GM19035 (cell line): ENCODE results near the gene MMP25.
"Not testable (repeated sequence)": the region's sequence is repeated elsewhere in the genome, so short reads cannot be mapped to it uniquely, and the experiment has no call there.

Experiments used
- ATAC-seq: cut with Tn5 transposase; IDR thresholded peaks from one replicate; pipeline ENCODE4 v1.9.1; 2021; ENCODE audit not compliant: unreplicated experiment

MMP25 gene

DNA sequence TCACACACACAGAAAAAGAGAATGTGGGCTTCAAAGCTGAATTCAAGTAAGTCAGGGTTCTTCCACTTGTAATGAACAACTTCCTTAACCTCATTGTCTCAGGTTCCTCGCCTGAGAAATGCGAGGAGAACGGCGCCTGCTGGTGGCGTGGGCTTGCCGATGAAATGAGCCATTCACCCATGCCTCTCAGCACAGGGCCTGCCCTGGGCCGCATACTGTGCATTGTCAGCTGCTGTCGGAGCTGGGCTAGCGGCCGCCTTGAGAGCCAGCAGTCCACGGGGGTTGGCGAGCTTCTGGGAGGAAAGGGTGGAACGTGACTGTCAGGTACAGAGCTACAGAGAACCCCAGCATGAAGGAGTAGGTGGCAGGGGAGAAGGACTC lies 7.0 kb downstream of the MMP25 start:
- not testable (repeated sequence) for ATAC-seq

DNA sequence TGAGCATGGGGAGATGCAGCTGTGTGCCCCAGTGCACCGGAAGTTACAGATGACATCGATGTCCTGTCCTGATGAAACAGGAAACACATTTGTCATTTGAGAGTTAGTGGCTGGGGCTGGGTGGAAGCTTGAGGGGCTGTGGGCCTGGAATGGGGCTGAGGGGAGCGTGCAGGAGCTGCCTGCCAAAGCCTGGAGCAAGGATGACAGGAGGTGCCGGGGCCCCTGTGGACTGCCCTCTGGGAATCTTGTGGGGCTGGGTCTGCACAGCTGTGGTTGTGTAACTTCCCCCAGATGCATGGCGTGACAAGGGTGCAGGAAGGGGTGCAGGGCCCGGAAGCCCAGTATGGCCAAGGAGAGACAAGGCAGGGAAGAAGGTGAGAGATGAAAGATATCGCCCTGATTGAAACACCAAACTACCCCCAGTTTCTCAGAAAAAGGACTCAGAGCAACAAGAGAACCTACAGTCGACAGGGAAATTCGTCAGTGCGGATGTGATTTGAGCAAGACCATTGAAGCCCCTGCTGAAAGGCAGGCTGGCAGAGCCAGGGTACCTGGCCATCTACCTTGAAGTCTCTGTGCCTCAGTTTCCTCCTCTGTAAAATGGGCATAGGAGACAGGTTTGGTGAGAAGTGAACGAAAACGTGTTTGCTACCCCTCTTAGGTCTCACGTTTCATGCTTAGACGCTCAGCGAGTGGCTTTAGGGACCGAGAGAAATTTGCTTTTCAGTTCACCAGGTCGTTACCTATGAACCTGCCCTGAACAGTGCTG lies 8.8 kb downstream of the MMP25 start:
- ATAC-seq = no peak

DNA sequence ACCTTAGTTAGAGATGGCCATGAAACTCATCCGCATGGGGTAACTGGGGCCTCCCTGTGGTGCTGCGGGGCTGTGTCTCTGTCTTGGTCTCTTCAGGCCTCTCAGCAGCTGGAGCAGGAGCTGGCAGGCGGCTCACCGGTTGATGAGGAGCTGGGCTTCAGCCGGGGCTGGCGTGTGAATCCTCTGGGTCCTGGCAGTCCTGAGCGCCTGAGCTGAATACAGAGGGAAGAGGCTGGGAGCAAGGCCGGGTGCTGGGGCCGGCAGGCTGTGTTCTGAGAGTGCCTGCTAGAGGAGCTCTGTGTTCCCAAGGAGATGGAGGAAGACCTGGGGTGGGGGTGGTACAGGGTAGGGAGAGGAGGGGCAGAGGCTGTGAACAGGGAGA lies 9.4 kb downstream of the MMP25 start:
- ATAC-seq = not testable (repeated sequence)

DNA sequence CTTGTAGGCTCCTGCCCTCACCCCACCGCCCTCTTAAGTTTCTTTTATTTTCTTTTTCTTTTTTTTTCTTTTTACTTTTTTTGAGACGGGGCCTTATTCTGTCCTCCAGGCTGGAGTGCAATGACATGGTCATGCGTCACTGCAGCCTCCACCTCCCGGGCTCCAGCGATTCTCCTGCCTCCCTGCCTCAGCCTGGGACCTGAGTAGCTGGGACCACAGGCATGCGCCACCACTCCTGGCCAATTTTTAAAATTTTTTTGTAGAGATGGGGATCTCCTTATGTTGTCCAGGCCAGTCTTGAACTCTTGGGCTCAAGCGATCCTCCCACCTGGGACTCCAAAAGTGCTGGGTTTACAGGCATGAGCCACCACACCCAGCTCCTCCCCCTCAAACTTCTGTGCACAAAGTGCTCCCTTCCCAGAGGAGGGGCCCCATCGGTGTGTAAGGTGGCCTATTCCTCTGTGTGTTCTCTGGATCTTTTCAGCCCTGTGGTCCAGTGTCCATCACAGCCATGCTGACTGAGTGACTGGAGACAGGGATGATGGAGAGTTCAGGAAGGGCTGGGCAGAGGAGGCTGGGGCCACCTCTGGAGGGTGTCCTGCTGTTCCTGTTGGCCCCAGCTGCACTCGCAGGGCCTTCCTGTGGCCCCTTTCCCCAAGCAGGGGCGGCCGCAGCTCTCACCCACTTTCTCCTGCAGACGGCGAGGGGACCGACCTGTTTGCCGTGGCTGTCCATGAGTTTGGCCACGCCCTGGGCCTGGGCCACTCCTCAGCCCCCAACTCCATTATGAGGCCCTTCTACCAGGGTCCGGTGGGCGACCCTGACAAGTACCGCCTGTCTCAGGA lies 10.2 kb downstream of the MMP25 start:
- ATAC-seq = no peak

DNA sequence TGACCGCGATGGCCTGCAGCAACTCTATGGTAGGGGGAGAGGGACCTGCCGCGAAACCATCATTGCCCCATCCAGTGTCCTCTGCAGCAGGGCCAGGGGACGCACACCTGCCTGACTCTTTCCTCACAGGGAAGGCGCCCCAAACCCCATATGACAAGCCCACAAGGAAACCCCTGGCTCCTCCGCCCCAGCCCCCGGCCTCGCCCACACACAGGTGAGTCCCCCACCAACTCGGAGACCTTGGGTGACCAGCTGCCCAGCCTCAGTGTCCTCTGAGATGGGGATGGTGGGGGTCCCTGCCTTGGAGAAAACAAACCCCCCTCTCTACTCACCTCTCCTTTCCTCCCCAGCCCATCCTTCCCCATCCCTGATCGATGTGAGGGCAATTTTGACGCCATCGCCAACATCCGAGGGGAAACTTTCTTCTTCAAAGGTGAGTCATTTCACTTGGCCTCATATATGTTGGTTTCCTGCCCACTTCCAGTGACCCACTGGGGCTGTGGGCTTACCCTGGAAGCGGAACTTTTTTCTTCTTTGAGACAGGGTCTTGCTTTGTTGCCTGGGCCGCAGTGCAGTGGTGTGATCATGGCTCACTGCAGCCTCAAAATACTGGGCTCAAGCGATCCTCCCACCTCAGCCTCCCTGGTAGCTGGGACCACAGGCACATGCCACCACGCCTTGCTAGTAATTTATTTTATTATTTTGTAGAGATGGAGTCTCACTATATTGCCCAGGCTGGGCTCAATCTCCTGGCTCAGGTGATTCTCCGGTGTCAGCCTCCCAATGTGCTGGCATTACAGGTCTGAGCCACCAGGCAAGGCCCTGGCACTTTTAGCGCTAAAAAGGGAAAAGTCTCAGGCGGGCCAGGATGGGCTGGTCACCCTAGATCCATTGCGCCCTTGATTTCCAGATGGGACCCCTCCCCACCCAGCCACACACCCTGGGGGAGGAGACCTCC lies 11.1 kb downstream of the MMP25 start:
- no peak for ATAC-seq

DNA sequence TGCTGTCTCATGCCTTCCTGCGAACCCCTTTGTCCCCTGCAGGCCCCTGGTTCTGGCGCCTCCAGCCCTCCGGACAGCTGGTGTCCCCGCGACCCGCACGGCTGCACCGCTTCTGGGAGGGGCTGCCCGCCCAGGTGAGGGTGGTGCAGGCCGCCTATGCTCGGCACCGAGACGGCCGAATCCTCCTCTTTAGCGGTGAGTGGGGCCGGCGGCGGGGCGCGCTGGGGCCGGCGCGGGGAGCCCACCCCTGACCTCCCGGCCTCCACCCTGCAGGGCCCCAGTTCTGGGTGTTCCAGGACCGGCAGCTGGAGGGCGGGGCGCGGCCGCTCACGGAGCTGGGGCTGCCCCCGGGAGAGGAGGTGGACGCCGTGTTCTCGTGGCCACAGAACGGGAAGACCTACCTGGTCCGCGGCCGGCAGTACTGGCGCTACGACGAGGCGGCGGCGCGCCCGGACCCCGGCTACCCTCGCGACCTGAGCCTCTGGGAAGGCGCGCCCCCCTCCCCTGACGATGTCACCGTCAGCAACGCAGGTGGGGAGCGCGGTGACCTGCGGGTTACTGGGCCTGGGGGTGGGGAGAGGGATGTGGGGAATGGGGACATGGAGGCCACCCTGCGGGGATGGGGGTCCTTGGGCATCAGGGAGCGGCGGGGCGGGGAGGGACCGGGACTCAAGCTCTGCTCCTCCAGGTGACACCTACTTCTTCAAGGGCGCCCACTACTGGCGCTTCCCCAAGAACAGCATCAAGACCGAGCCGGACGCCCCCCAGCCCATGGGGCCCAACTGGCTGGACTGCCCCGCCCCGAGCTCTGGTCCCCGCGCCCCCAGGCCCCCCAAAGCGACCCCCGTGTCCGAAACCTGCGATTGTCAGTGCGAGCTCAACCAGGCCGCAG lies 12.0 kb downstream of the MMP25 start:
- ATAC-seq = peak; percentile 23

DNA sequence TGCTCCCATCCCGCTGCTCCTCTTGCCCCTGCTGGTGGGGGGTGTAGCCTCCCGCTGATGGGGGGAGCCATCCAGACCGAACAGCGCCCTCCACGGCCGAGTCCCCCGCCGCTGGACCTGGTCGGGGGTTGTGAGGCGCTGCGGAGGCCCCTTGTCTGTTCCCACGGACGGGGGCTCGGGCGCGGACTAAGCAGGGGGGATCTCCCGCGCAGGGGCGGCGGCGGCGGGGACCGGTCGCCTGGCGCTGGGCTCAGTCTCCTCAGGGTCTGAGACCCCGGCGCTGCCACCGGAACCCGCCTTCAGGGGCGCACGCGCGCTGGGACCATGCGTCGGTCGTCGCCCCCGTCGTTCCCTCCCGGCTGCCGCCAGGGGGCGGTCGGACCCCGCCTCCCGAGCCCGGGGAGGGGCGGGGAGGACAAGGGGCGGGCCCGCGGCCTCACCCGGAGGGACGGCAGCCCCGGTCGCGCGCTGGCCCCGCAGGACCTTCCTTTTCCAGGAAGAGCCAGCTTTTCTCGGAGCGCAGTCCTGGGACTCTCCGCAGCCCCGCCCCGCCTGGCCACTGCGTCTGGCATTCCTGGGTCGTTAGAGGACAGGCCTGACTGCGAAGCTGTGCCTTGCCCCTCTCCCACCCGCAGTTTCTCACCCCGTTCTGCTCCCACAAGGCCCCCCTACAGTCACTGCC lies 12.8 kb downstream of the MMP25 start:
- ATAC-seq = peak; percentile 80

DNA sequence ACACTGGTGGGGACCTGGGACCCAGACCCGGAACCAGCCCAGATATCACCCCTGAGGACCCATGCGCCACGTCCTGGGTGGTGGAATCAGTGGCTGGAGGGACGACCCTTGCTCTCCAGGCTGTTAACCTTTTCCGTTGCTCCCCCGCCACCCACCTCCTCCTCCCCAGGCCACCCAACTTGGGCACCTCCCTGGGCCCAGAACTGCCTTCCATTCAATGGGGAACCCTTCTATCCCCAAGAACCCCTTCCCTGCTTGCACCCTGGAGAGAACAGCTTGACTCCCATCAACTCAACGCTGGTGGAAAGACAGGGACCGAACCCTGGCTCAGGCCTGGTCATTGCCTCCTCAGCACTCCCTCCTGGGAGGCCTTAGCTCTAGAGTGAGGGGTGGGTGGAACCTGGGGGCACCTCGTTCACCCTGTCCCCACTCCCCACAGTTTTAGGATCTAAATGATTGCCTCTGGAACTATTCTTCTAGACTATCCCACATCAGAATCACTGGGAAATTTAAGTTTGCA lies 13.4 kb downstream of the MMP25 start:
- ATAC-seq = no peak

DNA sequence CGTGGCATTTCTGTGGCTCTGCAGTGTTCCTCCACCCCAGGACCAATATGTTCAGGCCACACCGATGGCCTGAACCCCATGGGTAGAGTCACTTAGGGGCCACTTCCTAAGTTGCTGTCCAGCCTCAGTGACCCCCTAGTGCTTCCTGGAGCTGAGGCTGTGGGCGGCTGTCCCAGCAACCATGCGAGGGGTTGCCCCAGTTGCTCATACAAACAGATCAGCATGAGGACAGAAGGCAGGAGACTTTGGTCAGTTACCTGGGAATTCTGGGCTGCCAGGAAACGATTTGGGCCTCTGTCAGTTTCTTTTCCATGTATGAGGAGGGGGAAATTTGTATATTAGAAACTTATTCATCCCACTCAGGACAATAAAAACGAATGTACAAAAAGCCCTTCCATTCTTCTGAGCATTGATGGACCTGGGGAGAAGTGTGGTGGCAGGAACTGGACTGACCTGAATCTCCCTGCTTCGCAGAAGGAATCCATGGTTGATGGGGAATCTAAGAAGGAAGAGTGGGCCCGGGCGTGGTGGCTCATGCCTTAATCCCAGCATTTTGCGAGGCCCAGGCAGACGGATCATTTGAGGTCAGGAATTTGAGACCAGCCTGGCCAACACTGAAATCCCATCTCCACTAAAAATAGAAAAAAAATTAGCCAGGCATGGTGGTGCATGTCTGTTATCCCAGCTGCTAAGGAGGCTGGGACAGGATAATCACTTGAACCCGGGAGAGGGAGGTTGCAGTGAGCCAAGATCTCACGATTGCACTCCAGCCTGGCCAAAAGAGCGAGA lies 14.2 kb downstream of the MMP25 start:
- no peak for ATAC-seq

DNA sequence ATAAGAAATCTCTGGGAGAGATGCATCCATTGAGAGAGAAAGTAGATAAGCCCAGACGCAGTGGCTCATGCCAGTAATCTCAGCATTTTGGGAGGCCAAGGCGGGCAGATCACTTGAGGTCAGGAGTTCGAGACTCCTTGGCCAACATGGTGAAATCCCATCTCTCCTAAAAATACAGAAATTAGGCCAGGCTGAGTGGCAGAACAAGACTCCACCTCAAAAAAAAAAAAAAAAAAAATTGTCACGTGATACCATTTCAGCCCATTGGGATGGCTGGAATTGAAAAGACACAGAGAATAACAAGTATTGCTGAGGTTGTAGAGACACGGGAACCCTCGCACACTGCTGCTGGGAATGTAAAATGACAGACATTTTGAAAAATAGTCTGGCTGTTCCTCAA lies 16.2 kb downstream of the MMP25 start:
- no peak for ATAC-seq

DNA sequence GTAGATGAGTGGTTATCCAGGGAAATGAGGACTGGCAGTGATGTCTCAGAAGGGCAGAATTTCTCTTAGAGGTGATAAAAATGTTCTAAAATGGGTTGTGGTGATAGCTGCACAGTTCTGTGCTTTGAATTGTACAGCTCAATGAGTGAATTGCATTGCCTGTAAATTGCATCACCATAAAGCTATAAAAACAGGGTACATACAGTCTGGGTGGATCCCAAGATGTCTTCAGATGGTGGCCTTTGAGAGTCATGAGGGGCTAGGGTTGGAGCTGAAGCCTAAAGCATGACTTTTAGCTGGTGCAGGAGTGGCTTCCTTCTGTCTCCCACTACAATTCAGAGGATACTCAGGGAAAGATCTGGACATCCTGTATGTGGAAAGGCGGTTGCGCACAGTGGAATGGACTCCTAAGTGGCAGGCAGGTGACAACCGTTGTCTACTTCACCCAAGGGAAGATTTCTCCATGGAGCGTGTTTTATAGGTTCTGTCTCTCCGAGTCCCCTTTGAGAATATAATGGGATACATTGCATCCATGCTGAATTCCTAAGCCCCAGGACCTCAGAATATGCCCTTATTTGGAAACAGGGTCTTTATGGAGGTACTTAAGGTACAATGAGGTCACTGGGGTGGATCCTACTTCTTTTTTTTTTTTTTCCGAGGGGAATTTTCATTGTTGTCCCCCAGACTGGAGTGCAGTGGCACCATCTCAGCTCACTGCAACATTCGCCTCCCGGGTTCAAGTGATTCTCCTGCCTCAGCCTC lies 17.4 kb downstream of the MMP25 start:
- no peak for ATAC-seq

DNA sequence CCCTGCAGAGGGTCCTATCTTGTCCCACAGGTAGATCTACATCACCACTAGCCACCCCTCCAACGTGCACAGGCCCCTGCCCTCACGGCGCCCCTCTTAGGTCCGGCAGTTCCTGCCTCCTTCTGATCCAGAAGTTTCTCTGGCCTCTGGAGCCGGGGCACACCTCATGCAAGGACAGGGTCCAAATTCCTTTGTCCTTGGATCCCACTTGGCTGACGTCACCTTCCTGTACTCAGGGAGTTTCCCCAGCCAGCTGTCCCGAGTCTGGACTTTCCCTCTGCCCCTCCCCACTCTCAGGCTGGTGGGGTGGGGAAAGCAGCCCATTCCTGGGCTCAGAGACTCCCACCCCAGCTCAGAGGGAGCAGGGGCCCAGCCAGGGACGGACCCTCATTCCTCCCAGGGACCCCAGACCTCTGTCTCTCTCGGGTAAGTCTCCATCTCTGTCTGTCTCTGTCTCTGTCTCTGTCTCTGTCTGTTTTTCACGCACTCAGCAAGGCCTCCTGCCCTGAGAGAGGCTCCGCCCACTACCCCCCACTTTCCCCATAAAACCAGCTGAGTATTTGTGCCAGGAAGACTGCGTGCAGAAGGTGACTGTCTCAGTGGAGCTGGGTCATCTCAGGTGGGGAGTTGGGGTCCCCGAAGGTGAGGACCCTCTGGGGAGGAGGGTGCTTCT lies 18.8 kb downstream of the MMP25 start, which contains the start of gene IL32:
IL32 (plus strand) TSS at position 572 of the 673 bp plus-strand sequence. CDS start 172 bp downstream, outside the sequence.
- no peak for ATAC-seq

DNA sequence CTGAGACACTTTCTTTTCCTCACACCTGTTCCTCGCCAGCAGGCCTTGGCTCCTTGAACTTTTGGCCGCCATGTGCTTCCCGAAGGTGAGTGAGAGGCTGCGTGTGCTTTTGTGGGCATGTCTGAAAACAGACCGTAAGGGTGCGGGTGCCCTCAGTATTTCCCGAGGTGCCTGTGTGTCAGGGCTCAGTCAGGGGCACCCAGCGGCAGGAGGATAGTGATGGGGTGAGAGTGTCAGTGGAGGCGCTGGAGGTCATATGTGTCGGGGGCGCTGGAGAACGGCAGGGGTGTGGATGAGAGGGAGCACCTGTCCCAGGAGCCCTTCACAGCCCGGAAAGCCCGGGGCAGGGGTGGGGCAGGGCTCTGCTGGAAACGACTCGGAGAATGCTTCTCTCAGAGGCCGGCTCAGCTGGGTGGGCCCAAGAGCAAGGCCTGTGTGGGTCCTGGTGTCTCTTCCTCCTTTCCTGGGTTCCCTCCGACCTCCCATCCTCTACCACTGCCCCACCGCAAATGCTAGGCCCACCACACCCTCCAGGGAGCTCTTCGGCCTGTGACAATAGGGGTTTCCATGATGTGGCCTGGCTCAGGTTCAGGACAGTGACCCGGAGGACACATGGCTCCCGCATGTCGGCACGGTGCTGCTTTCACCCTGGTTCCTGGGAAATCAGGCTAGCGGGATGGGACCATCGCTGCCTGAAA lies 19.5 kb downstream of the MMP25 start:
- ATAC-seq = no peak

DNA sequence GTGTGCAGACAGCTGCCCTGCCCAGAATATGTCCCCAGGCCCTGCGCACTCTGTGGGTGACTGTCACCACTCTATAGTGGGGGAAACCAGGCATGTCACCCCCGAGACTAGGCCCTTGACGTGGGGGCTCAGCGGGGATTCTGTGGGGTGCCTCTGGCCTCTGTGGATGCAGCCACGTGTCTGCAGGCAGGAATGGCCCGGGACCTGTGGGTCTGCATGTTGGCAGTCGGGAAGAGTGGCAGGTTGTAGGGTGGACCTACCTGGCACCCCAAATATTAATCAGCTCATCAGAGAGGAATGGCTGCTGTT lies 20.0 kb downstream of the MMP25 start:
- no peak for ATAC-seq

DNA sequence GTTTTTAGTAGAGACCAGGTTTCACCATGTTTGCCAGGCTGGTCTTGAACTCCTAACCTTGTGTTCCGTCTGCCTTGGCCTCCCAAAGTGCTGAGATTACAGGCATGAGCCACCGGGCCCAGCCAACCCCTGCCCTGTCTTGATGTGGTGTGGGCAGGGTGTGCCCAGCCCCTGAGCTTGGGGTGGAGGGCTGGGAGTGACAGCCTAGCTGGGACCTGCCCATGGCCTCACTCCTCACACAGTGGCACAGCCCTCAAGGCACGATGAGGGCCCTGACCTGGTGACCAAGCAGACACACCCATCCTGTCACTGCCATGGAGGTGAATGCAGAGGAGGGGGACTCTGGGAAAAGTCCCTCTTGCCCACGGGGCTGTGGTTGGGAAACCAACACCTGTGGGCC lies 22.1 kb downstream of the MMP25 start:
- ATAC-seq = no peak

DNA sequence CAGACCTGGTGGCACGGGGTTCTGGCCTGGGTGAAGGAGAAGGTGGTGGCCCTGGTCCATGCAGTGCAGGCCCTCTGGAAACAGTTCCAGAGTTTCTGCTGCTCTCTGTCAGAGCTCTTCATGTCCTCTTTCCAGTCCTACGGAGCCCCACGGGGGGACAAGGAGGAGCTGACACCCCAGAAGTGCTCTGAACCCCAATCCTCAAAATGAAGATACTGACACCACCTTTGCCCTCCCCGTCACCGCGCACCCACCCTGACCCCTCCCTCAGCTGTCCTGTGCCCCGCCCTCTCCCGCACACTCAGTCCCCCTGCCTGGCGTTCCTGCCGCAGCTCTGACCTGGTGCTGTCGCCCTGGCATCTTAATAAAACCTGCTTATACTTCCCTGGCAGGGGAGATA lies 22.8 kb downstream of the MMP25 start:
- ATAC-seq = not testable (repeated sequence)

DNA sequence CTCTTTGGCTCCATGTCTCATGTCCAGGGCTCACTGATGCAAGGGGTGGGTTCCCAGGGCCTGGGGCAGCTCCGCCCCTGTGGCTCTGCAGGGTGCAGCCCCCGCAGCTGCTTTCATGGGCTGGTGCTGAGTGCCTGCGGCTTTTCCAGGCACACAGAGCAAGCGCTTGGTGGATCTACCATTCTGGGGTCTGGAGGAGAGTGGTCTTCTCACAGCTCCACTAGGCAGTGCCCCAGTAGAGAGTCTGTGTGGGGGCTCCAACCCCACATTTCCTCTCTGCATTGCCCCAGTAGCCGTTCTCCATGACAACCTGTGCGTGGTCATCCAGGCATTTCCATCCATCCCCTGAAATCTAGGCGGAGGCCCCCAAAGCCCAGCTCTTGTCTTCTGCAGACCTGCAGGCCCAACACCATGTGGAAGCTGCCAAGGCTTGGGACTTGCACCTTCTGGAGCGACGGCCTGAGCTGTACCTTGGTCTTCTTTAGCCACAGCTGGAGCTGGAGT lies 24.3 kb downstream of the MMP25 start:
- no peak for ATAC-seq
